ENCODE measurements around the gene STUB1. TPM values are rescaled to one million over a fixed set of nuclear protein-coding genes. Genes with fewer than 3 reads are reported as not detected.

The STUB1 gene
- total and polyA plus RNA-seq, 2 donors = 29.4 to 132 TPM

DNA sequence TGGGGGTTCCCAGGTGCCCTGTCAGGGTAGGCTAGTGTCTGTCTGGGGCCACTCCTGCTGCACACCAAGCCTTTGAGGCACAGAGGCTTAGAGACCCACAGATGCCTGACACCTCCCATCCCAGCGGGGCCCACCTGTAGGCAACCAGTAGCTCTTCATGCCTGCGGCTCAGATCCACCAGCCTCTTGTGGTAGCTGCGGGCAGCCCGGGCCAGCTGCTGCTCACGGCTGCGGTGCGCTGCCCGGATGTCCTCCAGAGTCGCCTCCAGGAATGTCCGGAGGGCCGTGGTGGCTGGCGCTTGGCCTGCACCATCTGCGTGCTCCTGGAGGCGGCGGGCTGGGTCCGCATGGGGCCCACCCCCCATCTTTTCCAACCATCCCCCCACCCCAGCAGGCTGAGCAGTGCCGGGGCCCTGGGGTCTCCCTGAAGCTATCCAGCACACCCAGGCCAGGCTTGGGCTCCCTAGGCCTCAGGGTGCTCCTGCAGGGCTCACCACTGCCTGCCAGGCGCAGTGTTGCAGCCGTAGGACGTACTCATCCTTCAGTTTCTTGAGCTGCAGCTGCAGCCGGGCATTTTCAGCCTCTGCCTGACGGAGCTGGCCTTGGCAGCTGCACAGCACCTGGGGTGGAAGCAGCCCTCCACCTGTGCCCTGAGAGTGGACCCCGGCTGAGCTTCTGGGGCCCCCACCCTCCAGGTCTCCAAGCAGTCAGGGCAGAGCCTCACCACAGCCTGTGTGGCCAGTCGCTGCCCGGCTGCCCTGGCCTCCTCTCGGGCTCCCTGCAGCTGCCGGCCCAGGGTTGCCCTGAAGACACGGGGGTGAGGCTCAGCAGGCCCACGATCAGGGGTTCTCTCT is 44.2 kb downstream of the STUB1 start:
- Histone ChIP-seq H3K27ac (ENCODE audit: low read depth) (no peak overlapping the region), H3K4me3 (ENCODE audit: low read depth, low read length) (no peak overlapping the region), H3K36me3 (ENCODE audit: insufficient read depth) (no peaks in the 10 kb centered on the region), H3K4me1 (ENCODE audit: insufficient read depth) (no peaks in the 10 kb centered on the region)
- no peak for DNase-seq (ENCODE audit: extremely low spot score)
- 70% methylated on average over 29 of the region's 29 CpGs for WGBS

GRCh38 chr16:725041-725376 is 44.8 kb downstream of the STUB1 start:
- 83% methylated on average over 7 of the region's 7 CpGs for WGBS
- H3K27ac ChIP-seq (ENCODE audit: low read depth) = no peak overlapping the region
- DNase-seq (ENCODE audit: extremely low spot score) = no peak
- H3K36me3 ChIP-seq (ENCODE audit: insufficient read depth) = no peaks in the 10 kb centered on the region
- H3K4me1 ChIP-seq (ENCODE audit: insufficient read depth) = no peaks in the 10 kb centered on the region
- H3K4me3 ChIP-seq (ENCODE audit: low read depth, low read length) = no peak overlapping the region

- WGBS = 78% methylated on average over 23 of the region's 23 CpGs
- no peaks in the 10 kb centered on the region for H3K4me1 ChIP-seq (ENCODE audit: insufficient read depth)
Observed at GRCh38 chr16:725463-726187, 45.4 kb downstream of the STUB1 start.

DNA sequence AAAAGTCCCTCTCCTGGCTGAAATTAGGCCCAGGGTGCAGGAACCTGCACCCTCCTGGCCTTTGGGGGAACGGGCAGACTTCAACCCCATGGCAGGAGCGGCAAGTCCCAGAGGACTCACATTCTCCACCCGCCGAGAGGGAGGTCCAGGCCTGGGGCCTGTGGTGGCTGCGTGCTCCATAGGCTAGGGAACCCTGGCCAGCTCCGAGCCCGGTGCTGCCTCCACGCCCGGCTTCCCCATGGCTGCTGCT is 45.9 kb downstream of the STUB1 start:
- Histone ChIP-seq H3K27ac (ENCODE audit: low read depth) (no peak overlapping the region), H3K36me3 (ENCODE audit: insufficient read depth) (no peaks in the 10 kb centered on the region), H3K4me3 (ENCODE audit: low read depth, low read length) (no peak overlapping the region), H3K4me1 (ENCODE audit: insufficient read depth) (no peaks in the 10 kb centered on the region)
- WGBS = 14% methylated on average over 9 of the region's 9 CpGs
- no peak for DNase-seq (ENCODE audit: extremely low spot score)

More at GRCh38 chr16:725463-726187, 45.4 kb downstream of the STUB1 start:
- no peak overlapping the region for H3K4me3 ChIP-seq (ENCODE audit: low read depth, low read length)
- no peak overlapping the region for H3K27ac ChIP-seq (ENCODE audit: low read depth)
- DNase-seq (ENCODE audit: extremely low spot score) = no peak
- no peaks in the 10 kb centered on the region for H3K36me3 ChIP-seq (ENCODE audit: insufficient read depth)

DNA sequence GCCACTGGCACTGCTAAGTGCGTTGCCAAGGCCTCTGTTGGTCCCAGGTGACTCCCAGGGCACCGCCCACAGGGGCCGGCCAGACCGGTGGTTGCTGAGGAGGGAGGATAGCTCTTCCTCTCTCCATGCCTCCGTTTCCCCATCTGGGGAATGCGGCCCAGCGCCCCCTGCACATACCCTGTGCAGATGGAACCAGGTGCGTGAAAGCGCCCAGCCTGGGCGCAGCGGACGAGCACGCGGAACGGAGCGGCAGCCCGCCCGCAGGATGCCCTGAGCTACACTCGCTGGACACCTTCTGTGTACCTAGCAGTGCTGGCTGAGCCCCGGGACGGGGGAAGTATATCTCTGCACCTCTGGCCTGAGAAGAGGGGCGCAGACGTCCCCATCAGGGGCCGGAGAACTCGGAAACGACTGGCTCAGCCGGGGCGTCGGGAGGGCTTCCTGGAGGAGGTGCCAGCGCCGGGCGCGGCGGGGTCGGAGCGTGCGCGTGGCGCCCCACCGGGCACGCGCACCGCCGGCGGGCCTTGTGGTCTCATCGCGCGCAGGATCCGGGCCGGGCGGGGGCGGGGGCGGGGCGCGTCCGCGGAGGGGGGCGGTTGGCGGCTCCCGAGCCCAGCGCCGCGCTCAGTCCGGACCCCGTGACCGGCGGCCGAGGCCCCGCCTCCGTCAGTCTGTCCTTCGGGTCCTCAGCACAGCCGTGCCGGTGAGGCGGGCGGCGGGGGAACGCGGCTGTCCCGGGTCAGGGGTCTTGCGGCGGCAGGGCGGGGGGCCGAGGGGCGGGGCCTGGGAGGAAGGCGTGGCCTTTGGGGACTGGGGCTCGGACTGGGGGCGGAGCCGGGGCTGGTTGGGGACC is 46.5 kb downstream of the STUB1 start, which contains the start of the genes CCDC78 and HAGHL:
Gene CCDC78, minus strand, starts transcription at position 6 of the 853 bp plus-strand sequence. CDS start 76 bp downstream, outside the sequence.
Gene HAGHL, plus strand, starts transcription at position 669 of the 853 bp plus-strand sequence. CDS start 404 bp downstream, outside the sequence.
- Histone ChIP-seq H3K36me3 (ENCODE audit: insufficient read depth) (no peaks in the 10 kb centered on the region), H3K27ac (ENCODE audit: low read depth) (peak within 1 kb of the TSS; percentile 12), H3K4me1 (ENCODE audit: insufficient read depth) (no peaks in the 10 kb centered on the region), H3K4me3 (ENCODE audit: low read depth, low read length) (peak within 1 kb of the TSS; percentile 45)
- 1% methylated on average over 88 of the region's 88 CpGs for WGBS
- DNase-seq (ENCODE audit: extremely low spot score) = no peak

- H3K36me3 ChIP-seq (ENCODE audit: insufficient read depth) = no peaks in the 10 kb centered on the region
- WGBS = under 1% methylated on average over 61 of the region's 61 CpGs
Observed at GRCh38 chr16:727291-727977, 47.2 kb downstream of the STUB1 start.

GRCh38 chr16:728131-728889 is 48.1 kb downstream of the STUB1 start:
- H3K4me3 ChIP-seq (ENCODE audit: low read depth, low read length) = peak overlapping the region; percentile 45
- no peaks in the 10 kb centered on the region for H3K4me1 ChIP-seq (ENCODE audit: insufficient read depth)
- 1% methylated on average over 80 of the region's 80 CpGs for WGBS
- H3K36me3 ChIP-seq (ENCODE audit: insufficient read depth) = no peaks in the 10 kb centered on the region
- no peak for DNase-seq (ENCODE audit: extremely low spot score)
- no peak overlapping the region for H3K27ac ChIP-seq (ENCODE audit: low read depth)

More at GRCh38 chr16:727291-727977, 47.2 kb downstream of the STUB1 start:
- peak overlapping the region; percentile 45 for H3K4me3 ChIP-seq (ENCODE audit: low read depth, low read length)
- peak overlapping the region; percentile 12 for H3K27ac ChIP-seq (ENCODE audit: low read depth)
- no peaks in the 10 kb centered on the region for H3K4me1 ChIP-seq (ENCODE audit: insufficient read depth)
- DNase-seq (ENCODE audit: extremely low spot score) = no peak

- 59% methylated on average over 55 of the region's 55 CpGs for WGBS
- no peaks in the 10 kb centered on the region for H3K4me1 ChIP-seq (ENCODE audit: insufficient read depth)
- no peak overlapping the region for H3K27ac ChIP-seq (ENCODE audit: low read depth)
- no peaks in the 10 kb centered on the region for H3K36me3 ChIP-seq (ENCODE audit: insufficient read depth)
- no peak overlapping the region for H3K4me3 ChIP-seq (ENCODE audit: low read depth, low read length)
- DNase-seq (ENCODE audit: extremely low spot score) = no peak
Observed at GRCh38 chr16:728890-729744, 48.9 kb downstream of the STUB1 start.

- Histone ChIP-seq H3K4me3 (ENCODE audit: low read depth, low read length) (no peak overlapping the region), H3K27ac (ENCODE audit: low read depth) (no peak overlapping the region), H3K36me3 (ENCODE audit: insufficient read depth) (no peaks in the 10 kb centered on the region), H3K4me1 (ENCODE audit: insufficient read depth) (no peaks in the 10 kb centered on the region)
- no peak for DNase-seq (ENCODE audit: extremely low spot score)
- WGBS = 86% methylated on average over 37 of the region's 37 CpGs
Observed at GRCh38 chr16:729768-730665, 49.8 kb downstream of the STUB1 start.

GRCh38 chr16:730666-731509 is 50.7 kb downstream of the STUB1 start:
- H3K36me3 ChIP-seq (ENCODE audit: insufficient read depth) = no peaks in the 10 kb centered on the region
- DNase-seq (ENCODE audit: extremely low spot score) = no peak
- 88% methylated on average over 22 of the region's 22 CpGs for WGBS
- no peak overlapping the region for H3K27ac ChIP-seq (ENCODE audit: low read depth)
- H3K4me1 ChIP-seq (ENCODE audit: insufficient read depth) = no peaks in the 10 kb centered on the region
- no peak overlapping the region for H3K4me3 ChIP-seq (ENCODE audit: low read depth, low read length)

Measured in urinary bladder (tissue), 4 donors.